Measurements from ENCODE around the gene HSPE1. TPM values are rescaled to one million over a fixed set of nuclear protein-coding genes. Genes with fewer than 3 reads are reported as not detected.

HSPE1 gene
- total and polyA plus RNA-seq, 8 donors: 90.5 to 172 (median 150) TPM

DNA sequence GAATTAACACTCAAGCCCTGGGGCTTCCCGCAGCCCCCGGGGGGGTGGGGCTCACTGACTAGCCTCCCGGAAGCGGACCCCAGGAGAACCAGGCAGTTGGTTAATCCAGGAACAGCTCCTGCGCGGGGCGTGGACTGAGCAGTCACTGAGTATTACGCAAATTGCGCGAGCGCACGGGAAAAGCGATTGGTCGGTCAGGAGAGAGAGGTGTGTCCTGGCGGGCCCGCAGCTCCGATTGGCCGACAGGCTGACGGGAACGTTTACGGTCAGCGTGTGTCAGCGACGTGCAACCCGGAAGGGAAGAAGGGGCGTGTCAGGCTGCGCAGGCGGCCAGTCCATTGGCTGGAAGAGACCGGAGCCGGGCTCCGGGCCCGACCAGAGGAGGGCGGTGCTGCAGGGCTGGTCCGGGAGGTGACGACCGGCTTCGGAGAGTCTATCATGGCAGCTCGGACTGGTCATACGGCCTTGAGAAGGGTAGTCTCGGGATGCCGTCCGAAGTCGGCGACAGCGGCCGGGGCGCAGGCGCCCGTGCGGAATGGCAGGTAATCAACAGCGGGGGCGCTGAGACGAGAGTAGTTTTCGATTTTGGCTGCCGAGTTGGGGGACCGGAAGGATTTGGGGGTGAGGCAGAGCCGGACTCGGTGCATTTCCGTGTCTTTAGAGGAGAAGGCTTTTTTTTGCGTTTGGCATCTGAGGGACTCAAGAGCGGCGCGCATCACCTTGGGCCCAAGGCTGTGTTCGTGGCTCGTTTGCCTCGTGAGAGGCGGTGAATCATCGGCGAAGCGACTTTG, 46.9 kb upstream of the HSPE1 start, which contains the start of gene COQ10B:
TSS of gene COQ10B (plus strand) at position 430 of the 791 bp plus-strand sequence. CDS start at position 439, 9 bp downstream.
- peak in 1 of 2 donors; percentile 42 for TF ChIP-seq CTCF (IDR thresholded peaks at IDR 0.05)
- peak within 1 kb of the TSS; percentile 70 to 84 for H3K4me3 ChIP-seq
- peak; percentile 98 for ATAC-seq
- intact Hi-C loops (cut with DNase I): no loop called here
- H3K36me3 ChIP-seq: no peaks in the 10 kb centered on the region
- no peaks in the 10 kb centered on the region for H3K9me3 ChIP-seq
- DNase-seq: peak; percentile 99 to 100 (median 100)
- H3K27me3 ChIP-seq: no peaks in the 10 kb centered on the region
- H3K4me1 ChIP-seq: peaks cover 10 to 44% of the 10 kb centered on the region in 2 donors
- peak within 1 kb of the TSS; percentile 98 to 100 for H3K27ac ChIP-seq

GRCh38 chr2:197453914-197454398, 46.2 kb upstream of the HSPE1 start:
- peaks cover 0 to under 1% of the 10 kb centered on the region in 2 donors for H3K36me3 ChIP-seq
- ATAC-seq (peak; percentile 71), DNase-seq (peak in 1 of 4 donors; percentile 81)
- TF ChIP-seq CTCF (IDR thresholded peaks at IDR 0.05): no peak
- intact Hi-C loops (cut with DNase I): no loop called here
- H3K9me3 ChIP-seq: no peaks in the 10 kb centered on the region
- peak overlapping the region; percentile 98 to 100 for H3K27ac ChIP-seq
- peaks cover 10 to 45% of the 10 kb centered on the region in 2 donors for H3K4me1 ChIP-seq
- peak overlapping the region; percentile 70 to 84 for H3K4me3 ChIP-seq
- H3K27me3 ChIP-seq: no peaks in the 10 kb centered on the region

GRCh38 chr2:197454923-197455322, 45.3 kb upstream of the HSPE1 start:
- no peak for TF ChIP-seq CTCF (IDR thresholded peaks at IDR 0.05)

GRCh38 chr2:197455428-197455827, 44.8 kb upstream of the HSPE1 start:
- peak overlapping the region in 1 of 2 donors; percentile 84 for H3K4me3 ChIP-seq
- no peaks in the 10 kb centered on the region for H3K27me3 ChIP-seq
- no peaks in the 10 kb centered on the region for H3K9me3 ChIP-seq
- intact Hi-C loops (cut with DNase I): no loop called here
- peaks cover 0 to 9% of the 10 kb centered on the region in 2 donors for H3K36me3 ChIP-seq
- H3K27ac ChIP-seq: no peak overlapping the region
- peaks cover 10 to 45% of the 10 kb centered on the region in 2 donors for H3K4me1 ChIP-seq
- TF ChIP-seq CTCF (IDR thresholded peaks at IDR 0.05): no peak
- DNase-seq (no peak), ATAC-seq (no peak)

More at GRCh38 chr2:197454923-197455322, 45.3 kb upstream of the HSPE1 start:
- H3K36me3 ChIP-seq: peaks cover 0 to 4% of the 10 kb centered on the region in 2 donors
- ATAC-seq (no peak), DNase-seq (no peak)
- no peaks in the 10 kb centered on the region for H3K9me3 ChIP-seq
- intact Hi-C loops (cut with DNase I): no loop called here
- H3K27me3 ChIP-seq: no peaks in the 10 kb centered on the region
- H3K4me3 ChIP-seq: peak overlapping the region in 1 of 2 donors; percentile 84
- peak overlapping the region in 1 of 2 donors; percentile 100 for H3K27ac ChIP-seq
- H3K4me1 ChIP-seq: peaks cover 10 to 45% of the 10 kb centered on the region in 2 donors

DNA sequence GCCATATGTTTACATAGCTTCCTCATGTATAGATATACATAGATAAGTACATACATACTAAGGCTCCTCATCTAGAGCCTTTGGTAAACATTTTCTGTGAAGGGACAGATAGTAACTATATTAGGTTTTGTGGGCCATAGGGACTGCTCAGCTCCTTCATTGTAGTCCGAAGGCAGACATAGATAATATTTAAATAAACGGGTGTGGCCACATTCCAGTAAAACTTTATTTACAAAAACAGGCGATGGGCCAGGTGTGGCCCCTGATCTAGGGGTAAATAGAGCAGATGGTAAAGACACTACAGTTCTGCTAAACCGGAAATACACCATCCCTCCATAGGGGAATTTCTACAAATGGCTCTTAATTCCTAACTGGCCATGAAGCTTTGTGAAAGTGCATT, 39.5 kb upstream of the HSPE1 start:
- intact Hi-C loops (cut with DNase I): no loop called here
- DNase-seq (no peak), ATAC-seq (no peak)
- Histone ChIP-seq H3K4me1 (peaks cover 2 to 23% of the 10 kb centered on the region in 2 donors), H3K36me3 (peaks cover 0 to 59% of the 10 kb centered on the region in 2 donors), H3K27me3 (no peaks in the 10 kb centered on the region), H3K27ac (no peak overlapping the region), H3K4me3 (no peak overlapping the region), H3K9me3 (no peaks in the 10 kb centered on the region)
- no peak for TF ChIP-seq CTCF (IDR thresholded peaks at IDR 0.05)

Data from left lung (tissue), 10 donors.